ENCODE measurements around the gene SIAH1.
"Not testable (repeated sequence)": the region's sequence is repeated elsewhere in the genome, so short reads cannot be mapped to it uniquely, and the experiment has no call there.

Gene SIAH1

GRCh38 chr16:48385253-48386150 lies at the start of gene SIAH1:
Gene SIAH1 (minus strand): TSS chr16:48385413. CDS start chr16:48362428, 22,985 bp downstream.
- peak; percentile 79 for DNase-seq (ENCODE audit: low read depth)

DNA sequence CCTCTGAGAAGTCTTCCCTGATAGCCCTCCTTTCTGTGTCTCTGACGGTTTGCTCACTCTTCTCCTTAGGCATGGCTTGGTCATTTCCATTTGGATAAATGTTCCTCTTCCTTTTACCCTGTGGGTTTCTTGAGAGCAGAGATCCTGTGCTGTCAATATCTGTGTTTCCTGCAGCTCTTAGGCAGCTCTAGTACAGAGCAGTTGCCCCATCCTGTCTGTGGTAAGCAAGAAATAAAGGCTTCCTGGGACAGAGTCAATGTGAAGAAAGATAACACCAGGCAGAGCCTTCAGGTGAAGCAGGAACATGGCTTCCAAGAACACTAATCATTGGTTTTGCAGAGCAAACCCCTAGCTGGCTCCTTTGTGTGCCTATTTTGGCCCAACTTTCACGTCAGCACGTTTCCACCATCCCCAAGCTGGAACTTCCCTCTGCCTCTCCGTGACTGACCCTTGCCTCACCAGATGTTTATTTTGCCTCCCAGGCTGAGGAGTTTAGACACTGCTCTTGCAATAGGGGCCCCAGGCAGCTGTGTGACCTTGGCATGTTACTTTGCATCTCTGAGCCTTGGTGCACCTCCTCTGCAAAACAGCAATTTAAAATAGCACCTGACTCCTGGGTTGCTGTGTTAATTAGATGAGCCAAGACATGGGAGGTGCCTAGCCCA lies 49.6 kb upstream of the SIAH1 start:
- DNase-seq (ENCODE audit: low read depth), result no peak

- DNase-seq (ENCODE audit: low read depth), result no peak
Observed at GRCh38 chr16:48433850-48434530, 48.8 kb upstream of the SIAH1 start.

DNA sequence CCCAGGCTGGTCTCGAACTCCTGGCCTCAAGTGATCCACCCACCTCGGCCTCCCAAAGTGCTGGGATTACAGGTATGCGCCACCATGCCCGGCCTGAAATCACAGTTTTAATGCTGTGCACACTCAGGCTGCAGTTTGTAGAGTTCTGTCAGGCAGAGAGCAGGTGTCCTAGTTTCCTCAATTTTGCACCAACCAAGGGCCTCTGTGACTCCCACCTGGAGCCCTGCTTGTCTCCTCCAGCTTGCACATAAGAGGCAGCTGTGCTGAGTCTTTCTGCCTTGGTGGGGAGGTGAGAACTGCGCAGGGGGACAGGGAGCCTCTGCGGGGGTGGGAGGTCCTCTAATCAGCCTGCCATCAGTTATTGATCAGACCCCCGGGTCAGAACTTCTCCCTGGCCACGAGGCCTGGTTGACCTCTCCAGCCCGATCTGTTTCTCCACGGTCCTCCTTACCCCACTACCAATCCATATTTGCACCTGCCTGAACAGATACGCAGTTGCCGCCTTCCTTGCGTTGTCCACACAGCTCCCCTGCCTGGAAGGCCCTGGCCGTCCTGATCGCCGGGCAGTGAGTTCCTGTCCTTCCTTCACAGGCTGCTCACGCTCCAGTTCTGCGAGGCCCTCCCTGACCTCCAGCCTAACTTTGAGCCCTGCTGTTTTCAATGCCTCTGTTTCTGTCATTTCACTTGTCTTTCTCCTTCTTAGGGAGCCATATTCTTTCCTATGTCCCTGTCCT lies 48.1 kb upstream of the SIAH1 start:
- DNase-seq (ENCODE audit: low read depth), result no peak

- DNase-seq (ENCODE audit: low read depth), result no peak
Observed at GRCh38 chr16:48432136-48432535, 46.9 kb upstream of the SIAH1 start.

DNA sequence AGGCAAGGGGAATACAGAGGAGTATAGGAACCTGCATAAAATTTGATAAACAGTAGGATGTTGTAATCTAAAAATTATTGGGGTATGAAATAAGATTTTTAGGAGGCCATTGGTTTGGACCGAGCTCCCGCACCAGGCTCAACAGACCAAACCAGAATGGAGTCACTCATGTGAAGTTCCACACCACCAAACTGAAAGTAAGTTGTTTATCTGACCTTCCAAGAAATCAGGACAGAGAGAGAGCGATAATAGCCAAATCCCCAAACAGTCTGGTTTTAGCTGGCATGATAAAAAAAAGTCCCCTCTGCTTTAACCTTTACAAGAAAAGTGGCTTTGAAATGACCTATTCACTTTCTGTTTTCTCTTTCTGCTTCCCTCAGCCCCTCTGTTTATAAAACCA lies 45.7 kb upstream of the SIAH1 start:
- DNase-seq (ENCODE audit: low read depth), result no peak

GRCh38 chr16:48426244-48427141 lies 41.3 kb upstream of the SIAH1 start:
- DNase-seq (ENCODE audit: low read depth), result no peak

DNA sequence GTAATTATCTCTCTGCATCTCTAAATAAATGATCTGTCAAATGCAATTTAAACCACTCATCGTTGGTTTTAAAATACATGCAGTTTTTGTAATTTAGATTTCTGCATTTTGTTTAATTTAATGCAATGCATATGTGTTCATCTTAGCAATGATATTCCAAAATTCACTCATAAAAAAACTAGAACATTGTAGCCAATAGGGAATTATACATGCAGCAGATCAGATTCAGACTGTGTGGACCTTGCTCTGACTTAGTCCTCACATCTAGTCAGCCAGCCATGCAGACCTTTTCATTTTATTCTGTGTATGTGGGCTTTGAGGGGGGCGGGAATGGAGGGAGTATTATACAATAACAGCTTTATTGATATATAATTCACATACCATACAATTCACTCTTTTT lies 37.3 kb upstream of the SIAH1 start:
- DNase-seq (ENCODE audit: low read depth), result no peak

GRCh38 chr16:48421741-48422140 lies 36.5 kb upstream of the SIAH1 start:
- no peak for DNase-seq (ENCODE audit: low read depth)

GRCh38 chr16:48420437-48420836 lies 35.2 kb upstream of the SIAH1 start:
- no peak for DNase-seq (ENCODE audit: low read depth)

- not testable (repeated sequence) for DNase-seq (ENCODE audit: low read depth)
Observed at GRCh38 chr16:48416617-48417016, 31.4 kb upstream of the SIAH1 start.

- DNase-seq (ENCODE audit: low read depth), result no peak
Observed at GRCh38 chr16:48413272-48413671, 28.1 kb upstream of the SIAH1 start.

DNA sequence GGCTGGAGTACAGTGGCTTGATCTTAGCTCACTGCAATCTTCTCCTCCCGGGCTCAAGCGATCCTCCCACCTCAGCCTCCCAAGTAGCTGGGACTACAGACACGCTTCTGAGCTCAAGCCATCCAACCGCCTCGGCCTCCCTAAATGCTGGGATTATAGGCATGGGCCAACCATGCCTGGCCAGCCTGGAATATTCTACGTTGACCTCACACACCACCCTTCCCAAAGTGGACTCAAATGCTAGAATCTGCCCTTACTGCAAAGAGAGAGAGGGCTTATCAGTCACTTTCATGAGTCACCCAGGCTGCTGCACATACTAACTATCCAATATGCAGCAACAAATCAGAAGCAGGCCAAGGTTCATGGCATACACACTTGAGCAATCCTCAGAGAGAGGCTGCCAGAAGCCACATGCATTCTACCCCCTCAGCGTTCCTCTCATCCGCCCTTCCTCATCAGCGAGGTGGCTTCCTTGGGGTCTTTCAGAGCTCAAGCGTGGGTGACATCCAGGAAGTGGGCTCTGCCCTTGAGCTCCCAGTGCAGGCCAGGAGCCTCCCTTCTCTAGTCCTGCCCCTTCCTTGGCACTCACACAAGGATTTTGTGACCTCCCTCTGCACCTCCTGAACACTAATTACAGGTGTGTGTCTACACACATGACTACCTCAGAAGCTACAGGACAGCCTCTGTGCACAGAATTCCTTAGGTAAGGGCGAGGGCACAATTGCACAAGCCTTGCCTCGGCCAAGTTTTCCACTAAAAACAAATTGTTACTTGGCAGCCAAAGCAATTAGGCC lies 24.8 kb upstream of the SIAH1 start:
- no peak for DNase-seq (ENCODE audit: low read depth)

GRCh38 chr16:48408688-48409087 lies 23.5 kb upstream of the SIAH1 start:
- no peak for DNase-seq (ENCODE audit: low read depth)

DNA sequence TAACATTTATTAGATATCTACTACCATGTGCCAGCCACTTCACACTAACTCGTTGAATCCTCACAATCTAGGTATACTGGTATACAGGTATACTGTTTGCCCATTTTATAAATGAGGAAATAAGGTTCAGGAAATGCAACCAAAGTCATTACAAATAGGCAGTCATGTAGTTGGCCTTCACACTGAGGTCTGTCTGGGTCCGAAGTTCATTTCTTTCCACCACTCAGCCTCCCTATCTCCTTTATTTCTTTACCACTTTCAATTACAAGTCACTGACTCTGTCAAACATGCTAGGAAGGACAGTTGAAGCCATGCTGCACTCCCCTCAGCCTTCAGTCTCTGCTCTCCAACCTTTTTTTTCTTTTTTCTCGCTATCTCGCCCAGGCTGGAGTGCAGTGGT lies 20.7 kb upstream of the SIAH1 start:
- no peak for DNase-seq (ENCODE audit: low read depth)

- DNase-seq (ENCODE audit: low read depth), result no peak
Observed at GRCh38 chr16:48405153-48405552, 19.9 kb upstream of the SIAH1 start.

DNA sequence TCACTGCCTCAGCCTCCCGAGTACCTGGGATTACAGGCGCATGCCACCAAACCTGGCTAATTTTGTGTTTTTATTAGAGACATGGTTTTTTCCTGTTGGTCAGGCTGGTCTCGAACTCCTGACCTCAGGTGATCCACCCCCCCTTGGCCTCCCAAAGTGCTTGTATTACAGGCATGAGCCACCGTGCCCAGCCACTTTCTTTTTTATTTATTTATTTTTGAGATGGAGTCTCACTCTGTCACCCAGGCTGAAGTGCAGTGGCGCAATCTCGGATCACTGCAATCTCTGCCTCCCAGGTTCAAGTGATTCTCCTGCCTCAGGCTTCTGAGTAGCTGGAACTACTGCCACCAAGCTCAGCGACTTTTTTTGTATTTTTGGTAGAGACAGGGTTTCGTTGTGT lies 17.3 kb upstream of the SIAH1 start:
- DNase-seq (ENCODE audit: low read depth), result not testable (repeated sequence)

- DNase-seq (ENCODE audit: low read depth), result no peak
Observed at GRCh38 chr16:48395375-48395774, 10.2 kb upstream of the SIAH1 start.

GRCh38 chr16:48394355-48394703 lies 9.1 kb upstream of the SIAH1 start:
- DNase-seq (ENCODE audit: low read depth), result no peak
